ENCODE measurements around the gene ADAMTS20.

DNA sequence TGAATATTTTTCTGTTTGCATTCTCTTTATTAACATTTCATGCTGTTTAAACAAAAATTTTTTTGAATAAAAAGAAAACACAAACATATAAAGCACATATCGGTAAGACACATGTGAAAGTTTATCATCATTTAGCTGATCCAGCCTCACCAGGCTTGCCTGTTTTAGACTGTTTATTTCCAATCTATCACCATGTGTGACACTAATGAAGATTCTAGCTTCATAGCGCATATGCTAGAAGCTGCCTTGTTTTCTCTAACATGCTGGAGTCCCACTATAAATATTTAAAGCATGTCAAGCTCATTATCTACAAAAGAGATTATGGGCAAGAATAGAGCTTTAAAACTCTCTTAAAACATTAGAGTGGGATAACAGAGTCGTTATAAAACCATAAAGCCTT is 25.4 kb upstream of the ADAMTS20 start:
- TF ChIP-seq, protein P1, sequence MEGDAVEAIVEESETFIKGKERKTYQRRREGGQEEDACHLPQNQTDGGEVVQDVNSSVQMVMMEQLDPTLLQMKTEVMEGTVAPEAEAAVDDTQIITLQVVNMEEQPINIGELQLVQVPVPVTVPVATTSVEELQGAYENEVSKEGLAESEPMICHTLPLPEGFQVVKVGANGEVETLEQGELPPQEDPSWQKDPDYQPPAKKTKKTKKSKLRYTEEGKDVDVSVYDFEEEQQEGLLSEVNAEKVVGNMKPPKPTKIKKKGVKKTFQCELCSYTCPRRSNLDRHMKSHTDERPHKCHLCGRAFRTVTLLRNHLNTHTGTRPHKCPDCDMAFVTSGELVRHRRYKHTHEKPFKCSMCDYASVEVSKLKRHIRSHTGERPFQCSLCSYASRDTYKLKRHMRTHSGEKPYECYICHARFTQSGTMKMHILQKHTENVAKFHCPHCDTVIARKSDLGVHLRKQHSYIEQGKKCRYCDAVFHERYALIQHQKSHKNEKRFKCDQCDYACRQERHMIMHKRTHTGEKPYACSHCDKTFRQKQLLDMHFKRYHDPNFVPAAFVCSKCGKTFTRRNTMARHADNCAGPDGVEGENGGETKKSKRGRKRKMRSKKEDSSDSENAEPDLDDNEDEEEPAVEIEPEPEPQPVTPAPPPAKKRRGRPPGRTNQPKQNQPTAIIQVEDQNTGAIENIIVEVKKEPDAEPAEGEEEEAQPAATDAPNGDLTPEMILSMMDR (conservative IDR thresholded peaks at IDR 0.05; ENCODE audit: low read depth, low read length), result no peak
- TF ChIP-seq EZH2 (IDR thresholded peaks at IDR 0.05; ENCODE audit: borderline replicate concordance, low read depth, low read length, poor library complexity, severe bottlenecking), result no peak

All from A673 (cell line).